Suprapubic skin (tissue), 4 donors: ENCODE data around the gene RAB42. TPM values are rescaled to one million over a fixed set of nuclear protein-coding genes. Genes with fewer than 3 reads are reported as not detected.

Experiments used
- DNase-seq, 2 donors: peaks; one replicate each; pipeline ENCODE4 v3.0.0-alpha.2; 2019; ENCODE audit warnings: low spot score in 2 of 2
- H3K27ac ChIP-seq: fragments of 200-600 bp; sonication (generic); one replicate; pipeline ENCODE4 v1.5.1; 2019
- H3K27me3 ChIP-seq: fragments of 200-600 bp; sonication (generic); one replicate; pipeline ENCODE4 v1.5.1; 2019
- H3K36me3 ChIP-seq: fragments of 200-600 bp; sonication (generic); one replicate; pipeline ENCODE4 v1.5.1; 2019
- H3K4me1 ChIP-seq: fragments of 200-600 bp; sonication (generic); one replicate; pipeline ENCODE4 v1.5.1; 2019
- H3K4me3 ChIP-seq: fragments of 200-600 bp; sonication (generic); one replicate; pipeline ENCODE4 v1.5.1; 2019; ENCODE audit warnings: mild to moderate bottlenecking
- H3K9me3 ChIP-seq: fragments of 200-600 bp; sonication (generic); one replicate; pipeline ENCODE4 v1.5.1; 2019
- EP300 ChIP-seq: sonication (generic); formaldehyde crosslinking; IDR thresholded peaks from one replicate; pipeline ENCODE4 v1.6.1; 2017; ENCODE audit warnings: antibody characterized with exemption
- POLR2A ChIP-seq, 2 donors: fragments of 450-650 bp; IDR thresholded peaks; one replicate each; pipeline ENCODE4 v1.6.1; 2017; ENCODE audit warnings: antibody characterized with exemption in 2 of 2, mild to moderate bottlenecking in 2 of 2, moderate library complexity in 2 of 2
- POLR2AphosphoS5 ChIP-seq, 3 donors: sonication (generic); formaldehyde crosslinking; IDR thresholded peaks; one replicate each; pipeline ENCODE4 v1.6.1; 2017; ENCODE audit warnings: antibody characterized with exemption in 3 of 3
- WGBS: methylation state at CpG from one replicate; pipeline ENCODE4 v1.1.5; 2018; 5-methylcytosine and 5-hydroxymethylcytosine counted together
- total RNA-seq, 4 donors: library from RNA; depleted of rRNA; stranded (reverse); fragments of >200 nt; gene quantifications; one replicate each; pipeline ENCODE4 v1.1.0, GENCODE V29; 2016
- TF ChIP-seq, protein P1 (sequence below), 2 donors: fragments of 200-600 bp in 1 of 2; fragments of 450-650 bp in 1 of 2; sonication (generic) in 1 of 2; IDR thresholded peaks; one replicate each; pipeline ENCODE4 v1.5.1; 2016 to 2019; ENCODE audit warnings: antibody characterized with exemption in 2 of 2, mild to moderate bottlenecking in 1 of 2, moderate library complexity in 1 of 2

The RAB42 gene
- total RNA-seq, 4 donors from 2014 or later, result 0.70 to 1.4 (median 1.4) TPM; not detected in 1

DNA sequence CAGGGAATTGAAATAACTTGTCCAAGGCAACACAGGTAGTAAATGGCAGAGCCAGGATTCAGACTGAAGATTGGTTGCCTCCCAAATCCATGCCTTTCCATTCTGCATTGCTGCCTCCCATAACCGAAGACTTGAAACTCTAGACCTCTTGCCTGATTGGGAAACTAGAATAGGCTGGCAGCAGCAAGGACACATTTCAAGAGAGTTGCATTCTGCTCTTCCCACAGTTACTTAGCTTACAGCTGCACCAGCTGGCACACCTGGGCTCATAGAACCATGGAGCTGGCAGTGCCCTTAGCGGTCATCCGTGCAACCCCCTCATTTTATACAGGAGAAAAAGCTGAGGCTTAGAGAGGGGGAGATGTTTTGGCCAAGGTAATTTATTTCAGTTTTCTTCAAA lies 31.2 kb upstream of the RAB42 start:
- 94% methylated on average over 3 of the region's 3 CpGs for WGBS
- H3K36me3 ChIP-seq, result peaks cover 100% of the 10 kb centered on the region

DNA sequence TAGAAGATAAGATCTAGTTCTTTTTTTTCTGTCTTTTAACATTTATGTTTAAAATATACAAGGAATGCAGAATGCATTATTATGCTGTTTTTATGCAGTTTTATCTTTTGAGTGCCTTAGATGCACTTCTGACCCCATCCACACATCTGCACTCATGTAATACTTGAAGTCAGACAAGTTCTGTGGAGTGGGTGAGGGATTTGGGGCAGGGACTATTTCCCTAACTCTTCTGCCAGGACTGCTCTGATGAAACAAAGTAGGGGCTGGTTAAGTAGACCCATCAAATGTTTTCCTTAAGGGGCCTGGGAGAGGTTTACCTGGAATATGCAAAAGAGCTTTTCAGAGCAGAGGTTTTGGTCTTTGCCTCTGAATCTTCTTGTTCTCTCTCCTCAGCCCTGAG lies 27.8 kb upstream of the RAB42 start:
- TF ChIP-seq EP300 (no peak), POLR2A (IDR thresholded peaks at IDR 0.05) (no peak), POLR2AphosphoS5 (IDR thresholded peaks at IDR 0.05) (no peak)
- TF ChIP-seq, protein P1, sequence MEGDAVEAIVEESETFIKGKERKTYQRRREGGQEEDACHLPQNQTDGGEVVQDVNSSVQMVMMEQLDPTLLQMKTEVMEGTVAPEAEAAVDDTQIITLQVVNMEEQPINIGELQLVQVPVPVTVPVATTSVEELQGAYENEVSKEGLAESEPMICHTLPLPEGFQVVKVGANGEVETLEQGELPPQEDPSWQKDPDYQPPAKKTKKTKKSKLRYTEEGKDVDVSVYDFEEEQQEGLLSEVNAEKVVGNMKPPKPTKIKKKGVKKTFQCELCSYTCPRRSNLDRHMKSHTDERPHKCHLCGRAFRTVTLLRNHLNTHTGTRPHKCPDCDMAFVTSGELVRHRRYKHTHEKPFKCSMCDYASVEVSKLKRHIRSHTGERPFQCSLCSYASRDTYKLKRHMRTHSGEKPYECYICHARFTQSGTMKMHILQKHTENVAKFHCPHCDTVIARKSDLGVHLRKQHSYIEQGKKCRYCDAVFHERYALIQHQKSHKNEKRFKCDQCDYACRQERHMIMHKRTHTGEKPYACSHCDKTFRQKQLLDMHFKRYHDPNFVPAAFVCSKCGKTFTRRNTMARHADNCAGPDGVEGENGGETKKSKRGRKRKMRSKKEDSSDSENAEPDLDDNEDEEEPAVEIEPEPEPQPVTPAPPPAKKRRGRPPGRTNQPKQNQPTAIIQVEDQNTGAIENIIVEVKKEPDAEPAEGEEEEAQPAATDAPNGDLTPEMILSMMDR (IDR thresholded peaks at IDR 0.05), result no peak
- Histone ChIP-seq H3K9me3 (no peaks in the 10 kb centered on the region), H3K27ac (no peak overlapping the region), H3K4me3 (no peak overlapping the region), H3K27me3 (no peaks in the 10 kb centered on the region), H3K4me1 (no peaks in the 10 kb centered on the region), H3K36me3 (peaks cover 100% of the 10 kb centered on the region)
- DNase-seq, result no peak

More for the DNA sequence above, 31.2 kb upstream of the RAB42 start:
- no peak for TF ChIP-seq POLR2AphosphoS5 (IDR thresholded peaks at IDR 0.05)
- TF ChIP-seq, protein P1 (IDR thresholded peaks at IDR 0.05), result no peak
- no peak for TF ChIP-seq EP300
- TF ChIP-seq POLR2A (IDR thresholded peaks at IDR 0.05), result no peak
- DNase-seq, result no peak
- no peaks in the 10 kb centered on the region for H3K4me1 ChIP-seq
- H3K27me3 ChIP-seq, result no peaks in the 10 kb centered on the region
- no peak overlapping the region for H3K27ac ChIP-seq
- no peak overlapping the region for H3K4me3 ChIP-seq
- H3K9me3 ChIP-seq, result no peaks in the 10 kb centered on the region

DNA sequence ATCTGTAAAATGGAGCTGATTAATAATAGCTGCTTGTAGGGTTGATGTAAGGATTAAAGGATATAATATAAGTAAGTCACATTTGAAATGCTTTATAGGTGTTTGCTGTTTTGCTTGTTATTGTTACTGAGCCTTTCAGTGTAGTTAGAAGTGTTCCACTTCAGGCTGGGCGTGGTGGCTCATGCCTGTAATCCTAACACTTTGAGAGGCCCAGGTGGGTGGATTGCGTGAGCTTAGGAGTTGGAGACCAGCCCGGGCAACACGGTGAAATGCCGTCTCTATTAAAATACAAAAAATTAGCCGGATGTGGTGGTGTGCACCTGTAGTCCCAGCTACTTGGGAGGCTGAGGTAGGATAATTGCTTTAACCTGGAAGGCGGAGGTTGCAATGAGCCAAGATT lies 27.0 kb upstream of the RAB42 start:
- WGBS, result 96% methylated on average over 7 of the region's 7 CpGs
- no peak overlapping the region for H3K4me3 ChIP-seq
- H3K27ac ChIP-seq, result no peak overlapping the region
- no peaks in the 10 kb centered on the region for H3K9me3 ChIP-seq
- peaks cover 100% of the 10 kb centered on the region for H3K36me3 ChIP-seq
- H3K27me3 ChIP-seq, result no peaks in the 10 kb centered on the region
- no peaks in the 10 kb centered on the region for H3K4me1 ChIP-seq
- DNase-seq, result no peak
- TF ChIP-seq POLR2A (IDR thresholded peaks at IDR 0.05) (no peak), POLR2AphosphoS5 (IDR thresholded peaks at IDR 0.05) (no peak), EP300 (no peak)
- TF ChIP-seq, protein P1 (IDR thresholded peaks at IDR 0.05), result no peak

DNA sequence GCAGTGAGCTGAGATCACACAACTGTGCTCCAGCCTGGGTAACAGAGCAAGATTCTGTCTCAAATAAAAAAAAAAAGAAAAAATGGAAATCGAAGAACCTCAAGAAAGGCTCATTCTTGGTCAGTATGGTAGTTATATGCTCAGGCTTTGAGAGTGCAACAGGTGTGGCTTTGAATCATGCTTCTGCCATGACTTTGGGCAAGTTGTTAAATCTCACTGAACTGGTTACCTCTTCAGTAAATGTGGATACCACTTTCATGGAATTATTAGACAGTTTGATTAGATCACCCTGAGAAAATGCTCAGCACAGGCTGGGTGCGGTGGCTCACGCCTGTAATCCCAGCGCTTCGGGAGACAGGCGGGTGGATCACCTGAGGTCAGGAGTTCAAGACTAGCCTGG lies 26.3 kb upstream of the RAB42 start:
- Histone ChIP-seq H3K4me3 (no peak overlapping the region), H3K27me3 (no peaks in the 10 kb centered on the region), H3K27ac (no peak overlapping the region), H3K4me1 (no peaks in the 10 kb centered on the region), H3K9me3 (no peaks in the 10 kb centered on the region), H3K36me3 (peaks cover 100% of the 10 kb centered on the region)
- DNase-seq, result no peak
- TF ChIP-seq POLR2A (IDR thresholded peaks at IDR 0.05) (no peak), POLR2AphosphoS5 (IDR thresholded peaks at IDR 0.05) (no peak)
- TF ChIP-seq, protein P1 (IDR thresholded peaks at IDR 0.05), result no peak
- WGBS, result 94% methylated on average over 6 of the region's 6 CpGs

DNA sequence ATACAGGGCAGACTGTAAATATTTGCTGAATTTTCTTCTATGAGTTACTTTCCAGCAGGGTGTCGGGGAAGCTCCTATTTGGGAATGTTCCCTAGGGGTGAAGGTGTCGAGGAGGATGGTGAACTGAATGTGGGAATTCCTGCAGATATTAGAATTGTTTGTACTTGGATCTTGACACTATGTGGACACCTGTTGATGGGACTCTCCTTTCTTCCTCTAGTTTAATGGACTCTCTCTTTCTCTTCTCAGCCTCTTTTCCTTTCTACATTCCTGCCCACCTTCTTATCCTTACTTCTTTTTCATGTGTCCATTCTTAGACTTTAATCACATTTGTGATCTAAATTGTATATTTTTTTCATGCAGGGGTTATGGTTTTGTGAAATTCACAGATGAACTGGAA lies 25.1 kb upstream of the RAB42 start:
- TF ChIP-seq EP300 (no peak), POLR2A (IDR thresholded peaks at IDR 0.05) (no peak), POLR2AphosphoS5 (IDR thresholded peaks at IDR 0.05) (no peak)
- TF ChIP-seq, protein P1 (IDR thresholded peaks at IDR 0.05), result no peak
- peaks cover 100% of the 10 kb centered on the region for H3K36me3 ChIP-seq
- H3K27ac ChIP-seq, result no peak overlapping the region

More for the DNA sequence above, 25.1 kb upstream of the RAB42 start:
- WGBS, result 90% methylated on average over 2 of the region's 2 CpGs
- H3K4me3 ChIP-seq, result no peak overlapping the region
- H3K9me3 ChIP-seq, result no peaks in the 10 kb centered on the region
- DNase-seq, result no peak
- no peaks in the 10 kb centered on the region for H3K27me3 ChIP-seq
- no peaks in the 10 kb centered on the region for H3K4me1 ChIP-seq
